ENCODE measurements around the gene TCEANC. TPM values are rescaled to one million over a fixed set of nuclear protein-coding genes. Genes with fewer than 3 reads are reported as not detected.

The TCEANC gene
- total and polyA plus RNA-seq, 2 donors from 2014 or later: 2.6 to 5.3 TPM

- intact Hi-C loops (cut with DNase I): loop anchor here (10.0 kb wide), 1 partner anchor 376 kb away; no protein-coding TSS in a partner anchor
- Histone ChIP-seq H3K36me3 (ENCODE audit: control insufficient read depth in 2 of 3, insufficient read depth in 3 of 3, low read length in 3 of 3) (peaks cover 2 to 4% (median 3%) of the 10 kb centered on the region in 3 donors), H3K9me3 (ENCODE audit: control insufficient read depth in 2 of 3, insufficient read depth in 1 of 3, low read length in 3 of 3) (no peaks in the 10 kb centered on the region), H3K27ac (ENCODE audit: low read depth in 2 of 2, low read length in 2 of 2) (no peak overlapping the region), H3K9ac (ENCODE audit: low read length in 3 of 3) (no peak overlapping the region), H3K4me3 (ENCODE audit: low read length in 3 of 3) (no peak overlapping the region), H3K27me3 (ENCODE audit: control insufficient read depth, insufficient read depth, low read length) (peaks cover 4% of the 10 kb centered on the region), H3K4me1 (ENCODE audit: control insufficient read depth in 2 of 3, insufficient read depth in 2 of 3, low read depth in 1 of 3, low read length in 3 of 3) (no peaks in the 10 kb centered on the region)
- peak in 2 of 5 donors; percentile 67 to 71 for DNase-seq
- peak; percentile 98 for FAIRE-seq
- TF ChIP-seq CTCF (IDR thresholded peaks at IDR 0.05; ENCODE audit: borderline replicate concordance, extremely low read depth, insufficient read depth): peak; percentile 60
Measured at GRCh38 chrX:13658602-13659001, 5.7 kb downstream of the TCEANC start.

- H3K4me3 ChIP-seq (ENCODE audit: low read length in 3 of 3): no peak overlapping the region
- H3K36me3 ChIP-seq (ENCODE audit: control insufficient read depth in 2 of 3, insufficient read depth in 3 of 3, low read length in 3 of 3): peaks cover 2 to 4% (median 4%) of the 10 kb centered on the region in 3 donors
- DNase-seq (no peak), FAIRE-seq (no peak)
- H3K9ac ChIP-seq (ENCODE audit: low read length in 3 of 3): no peak overlapping the region
- H3K27ac ChIP-seq (ENCODE audit: low read depth in 2 of 2, low read length in 2 of 2): no peak overlapping the region
- no peaks in the 10 kb centered on the region for H3K4me1 ChIP-seq (ENCODE audit: control insufficient read depth in 2 of 3, insufficient read depth in 2 of 3, low read depth in 1 of 3, low read length in 3 of 3)
- intact Hi-C loops (cut with DNase I): loop anchor here (10.0 kb wide), 1 partner anchor 376 kb away; no protein-coding TSS in a partner anchor
- H3K27me3 ChIP-seq (ENCODE audit: control insufficient read depth, insufficient read depth, low read length): peaks cover 5% of the 10 kb centered on the region
- no peaks in the 10 kb centered on the region for H3K9me3 ChIP-seq (ENCODE audit: control insufficient read depth in 2 of 3, insufficient read depth in 1 of 3, low read length in 3 of 3)
- TF ChIP-seq CTCF (IDR thresholded peaks at IDR 0.05; ENCODE audit: borderline replicate concordance, extremely low read depth, insufficient read depth): no peak
Measured at GRCh38 chrX:13659063-13659462, 6.1 kb downstream of the TCEANC start.

- intact Hi-C loops (cut with DNase I): no loop called here
Measured at GRCh38 chrX:13661735-13662288, 8.9 kb downstream of the TCEANC start.

More at GRCh38 chrX:13661735-13662288, 8.9 kb downstream of the TCEANC start:
- no peaks in the 10 kb centered on the region for H3K4me1 ChIP-seq (ENCODE audit: control insufficient read depth in 2 of 3, insufficient read depth in 2 of 3, low read depth in 1 of 3, low read length in 3 of 3)
- H3K27ac ChIP-seq (ENCODE audit: low read depth in 2 of 2, low read length in 2 of 2): no peak overlapping the region
- FAIRE-seq: no peak
- no peak for TF ChIP-seq CTCF (IDR thresholded peaks at IDR 0.05; ENCODE audit: borderline replicate concordance, extremely low read depth, insufficient read depth)
- H3K4me3 ChIP-seq (ENCODE audit: low read length in 3 of 3): no peak overlapping the region
- H3K9ac ChIP-seq (ENCODE audit: low read length in 3 of 3): no peak overlapping the region
- H3K9me3 ChIP-seq (ENCODE audit: control insufficient read depth in 2 of 3, insufficient read depth in 1 of 3, low read length in 3 of 3): no peaks in the 10 kb centered on the region
- H3K36me3 ChIP-seq (ENCODE audit: control insufficient read depth in 2 of 3, insufficient read depth in 3 of 3, low read length in 3 of 3): peaks cover 0 to 4% (median 2%) of the 10 kb centered on the region in 3 donors
- no peak for DNase-seq
- peaks cover 8% of the 10 kb centered on the region for H3K27me3 ChIP-seq (ENCODE audit: control insufficient read depth, insufficient read depth, low read length)

All from kidney (tissue), 14 donors.